ENCODE data around the gene GAB2.
A peak's percentile ranks its signal among the peaks of the same experiment; 100 is the strongest.

Gene GAB2

DNA sequence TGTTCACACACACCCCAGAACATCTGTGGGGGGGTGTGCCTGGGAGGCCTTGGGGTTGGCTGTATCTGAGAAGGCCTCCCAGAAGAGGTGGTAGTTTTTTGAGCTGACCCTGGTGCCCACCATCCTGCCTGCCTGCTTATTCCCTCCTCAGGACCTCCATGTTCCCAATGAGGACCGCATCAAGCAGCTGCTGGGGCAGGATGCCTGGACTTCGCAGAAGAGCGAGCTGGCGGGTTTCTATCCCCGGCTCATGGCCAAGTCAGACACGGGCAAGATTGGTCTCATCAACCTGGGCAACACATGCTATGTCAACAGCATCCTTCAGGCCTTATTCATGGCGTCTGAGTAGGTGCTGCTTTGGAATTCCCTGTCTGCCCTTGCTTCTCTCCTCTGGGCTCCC is 211.9 kb downstream of the GAB2 start:
- DNase-seq (ENCODE audit: low read depth) = no peak

DNA sequence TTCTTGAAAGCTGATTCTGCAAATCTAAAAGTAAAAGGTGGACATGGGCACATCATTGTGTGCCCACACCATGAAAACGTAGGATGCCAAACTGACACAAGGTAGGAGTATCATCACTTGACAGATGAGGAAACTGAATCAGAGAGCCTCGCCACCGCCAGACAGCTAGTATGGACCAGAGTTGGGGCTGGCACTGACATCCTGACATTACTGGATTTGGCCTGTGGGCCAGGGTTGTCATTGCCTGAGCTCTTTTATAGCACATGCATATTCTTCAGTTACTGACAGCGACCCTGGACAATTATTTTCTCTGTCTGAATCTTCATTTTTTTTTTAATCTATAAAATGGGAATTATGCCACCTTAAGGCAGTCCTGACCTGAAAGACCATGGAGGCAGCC is 212.4 kb downstream of the GAB2 start:
- no peak for DNase-seq (ENCODE audit: low read depth)

- DNase-seq (ENCODE audit: low read depth) = no peak
Observed at GRCh38 chr11:78203184-78203583, 214.4 kb downstream of the GAB2 start.

DNA sequence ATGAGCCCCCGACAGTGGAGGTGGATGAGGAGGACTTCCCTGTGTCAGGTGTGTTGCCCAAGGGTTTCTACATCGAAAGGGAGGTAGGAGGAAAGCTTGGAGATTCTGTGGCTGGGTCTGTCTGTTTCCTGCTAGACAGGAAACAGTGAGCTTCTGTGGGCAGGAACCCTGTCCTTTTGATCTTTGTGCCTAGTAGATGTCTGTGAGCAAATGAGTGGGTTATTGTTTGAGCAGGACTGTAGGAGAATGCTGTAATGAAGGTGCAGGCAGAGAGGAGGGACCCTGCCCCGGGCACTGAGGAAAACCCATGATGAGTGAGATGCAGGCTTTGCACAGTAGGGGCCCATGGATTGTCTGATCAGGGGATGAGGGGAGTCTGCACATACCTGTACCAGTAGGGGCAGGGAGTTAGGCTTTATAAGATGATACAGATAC is 214.9 kb downstream of the GAB2 start:
- DNase-seq (ENCODE audit: low read depth) = no peak

- no peak for DNase-seq (ENCODE audit: low read depth)
Observed at GRCh38 chr11:78201096-78201818, 216.4 kb downstream of the GAB2 start.

DNA sequence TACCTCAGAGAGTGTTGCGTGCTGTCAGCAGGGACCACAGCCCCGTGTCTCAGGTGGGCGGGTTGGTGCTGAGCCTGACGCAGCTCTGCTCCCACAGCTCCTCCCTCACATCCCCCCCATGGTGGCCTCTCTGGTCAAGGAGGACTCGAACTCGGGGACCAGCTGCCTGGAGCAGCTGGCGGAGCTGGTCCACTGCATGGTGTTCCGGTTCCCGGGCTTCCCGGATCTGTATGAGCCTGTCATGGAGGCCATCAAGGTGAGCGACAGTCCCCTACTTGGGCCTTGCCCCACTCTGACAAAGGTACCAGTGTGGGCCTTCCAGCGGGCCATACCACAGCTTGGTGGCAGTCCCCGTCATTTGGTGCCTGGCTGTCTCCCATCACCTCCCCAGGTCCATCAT is 217.1 kb downstream of the GAB2 start:
- no peak for DNase-seq (ENCODE audit: low read depth)

DNA sequence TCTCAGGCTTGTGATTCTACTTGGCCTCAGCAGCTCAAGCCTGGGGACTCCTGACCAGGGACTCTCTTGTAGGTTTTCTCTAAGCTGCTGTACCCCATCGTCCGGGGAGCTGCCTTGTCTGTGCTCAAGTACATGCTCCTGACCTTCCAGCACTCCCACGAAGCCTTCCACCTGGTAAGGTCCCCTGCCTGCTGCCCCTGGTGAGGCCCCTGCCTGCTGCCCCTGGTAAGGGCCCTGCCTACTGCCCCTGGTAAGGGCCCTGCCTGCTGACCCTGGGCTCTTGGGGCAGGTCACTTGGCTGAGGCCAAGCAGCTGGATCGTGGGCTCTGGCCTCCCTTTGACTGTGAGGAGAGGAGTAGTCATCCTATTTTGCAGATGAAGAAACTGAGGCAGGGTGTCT is 217.6 kb downstream of the GAB2 start:
- no peak for DNase-seq (ENCODE audit: low read depth)

- no peak for DNase-seq (ENCODE audit: low read depth)
Observed at GRCh38 chr11:78199653-78200015, 218.0 kb downstream of the GAB2 start.

DNA sequence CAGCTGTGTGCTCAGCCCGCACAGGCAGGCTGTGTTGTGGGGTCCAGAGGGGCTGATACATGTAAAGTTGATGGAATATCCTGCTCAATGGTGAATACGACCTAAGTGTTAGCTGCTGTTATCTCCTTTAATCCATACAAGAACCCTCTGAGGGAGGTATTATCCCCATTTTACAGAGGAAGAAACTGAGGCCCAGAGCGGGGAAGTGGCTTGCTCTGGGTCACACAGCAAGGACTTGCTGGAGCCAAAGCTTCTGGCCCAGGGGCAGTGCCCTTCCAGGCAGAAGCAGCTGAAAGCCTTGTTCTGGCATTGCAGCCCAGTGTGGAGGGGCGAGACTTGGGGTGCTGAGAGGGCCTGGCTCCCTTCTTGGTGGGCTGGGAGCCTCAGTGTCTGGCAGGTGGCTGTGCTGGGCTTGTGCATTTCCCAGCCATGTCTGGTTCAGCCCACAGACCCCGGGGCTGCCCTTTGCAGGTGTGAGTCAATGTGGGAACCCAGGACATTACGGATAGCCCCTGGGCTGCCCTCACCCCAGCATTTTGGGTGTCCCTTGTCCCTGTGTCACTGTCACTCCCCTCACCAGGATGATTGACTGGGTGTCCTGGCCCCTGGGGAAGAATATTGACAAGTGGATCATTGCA is 218.5 kb downstream of the GAB2 start:
- no peak for DNase-seq (ENCODE audit: low read depth)

DNA sequence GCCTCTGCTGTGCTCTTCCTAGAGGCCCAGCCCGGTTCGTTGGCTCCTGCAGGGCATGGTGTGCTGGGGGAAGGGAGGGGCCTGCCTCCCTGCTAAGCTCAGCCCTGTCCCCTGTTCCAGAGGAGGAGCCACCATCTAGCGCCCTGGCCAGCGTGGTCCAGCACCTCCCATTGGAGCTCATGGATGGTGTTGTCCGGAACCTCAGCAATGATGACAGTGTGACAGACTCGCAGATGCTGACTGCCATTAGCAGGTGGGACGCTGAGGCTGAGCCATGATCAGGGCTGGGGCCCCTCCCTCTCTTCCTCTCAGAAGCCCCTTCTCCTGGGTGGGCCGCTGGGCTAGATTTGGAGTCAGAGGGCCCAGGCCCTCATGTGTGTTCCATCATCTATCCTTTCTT is 219.8 kb downstream of the GAB2 start:
- DNase-seq (ENCODE audit: low read depth) = no peak

DNA sequence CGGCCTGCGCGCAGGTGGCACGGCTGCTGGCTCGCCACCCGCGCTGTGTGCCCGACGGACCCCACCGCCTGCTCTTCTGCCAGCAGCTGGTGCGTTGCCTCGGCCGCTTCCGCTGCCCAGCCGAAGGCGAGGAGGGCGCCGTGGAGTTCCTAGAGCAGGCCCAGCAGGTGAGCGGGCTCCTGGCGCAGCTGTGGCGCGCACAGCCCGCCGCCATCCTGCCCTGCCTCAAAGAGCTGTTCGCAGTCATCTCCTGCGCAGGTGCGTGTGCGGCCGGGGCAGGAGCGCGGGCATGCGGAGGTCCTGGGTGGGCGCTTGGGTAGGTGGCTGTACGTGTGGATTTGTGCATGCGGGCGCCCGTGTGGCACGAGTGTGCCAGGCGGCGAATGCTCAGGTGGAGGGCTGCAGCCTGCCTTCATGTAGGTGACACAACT is 220.9 kb downstream of the GAB2 start:
- DNase-seq (ENCODE audit: low read depth) = no peak

DNA sequence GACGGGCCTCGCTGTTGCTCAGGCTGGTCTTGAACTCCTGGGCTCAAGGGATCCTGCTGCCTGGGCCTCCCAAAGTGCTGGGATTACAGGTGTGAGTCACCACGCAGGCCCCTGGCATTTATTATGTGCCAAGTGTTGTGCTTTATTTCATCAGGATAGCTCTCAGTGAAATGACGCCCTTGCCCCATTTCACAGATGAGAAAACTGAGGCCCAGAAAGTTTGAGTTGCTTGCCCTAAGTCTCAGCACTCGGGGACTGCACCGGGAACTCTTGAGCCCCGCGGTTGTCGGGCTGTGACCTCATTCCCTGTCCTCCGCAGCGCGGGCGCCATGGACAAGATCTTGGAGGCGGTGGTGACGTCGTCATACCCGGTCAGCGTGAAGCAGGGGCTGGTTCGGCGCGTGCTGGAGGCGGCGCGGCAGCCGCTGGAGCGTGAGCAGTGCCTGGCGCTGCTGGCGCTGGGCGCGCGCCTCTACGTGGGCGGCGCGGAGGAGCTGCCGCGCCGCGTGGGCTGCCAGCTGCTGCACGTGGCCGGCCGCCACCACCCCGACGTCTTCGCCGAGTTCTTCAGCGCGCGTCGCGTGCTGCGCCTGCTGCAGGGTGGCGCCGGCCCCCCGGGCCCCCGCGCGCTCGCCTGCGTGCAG is 221.6 kb downstream of the GAB2 start:
- no peak for DNase-seq (ENCODE audit: low read depth)

DNA sequence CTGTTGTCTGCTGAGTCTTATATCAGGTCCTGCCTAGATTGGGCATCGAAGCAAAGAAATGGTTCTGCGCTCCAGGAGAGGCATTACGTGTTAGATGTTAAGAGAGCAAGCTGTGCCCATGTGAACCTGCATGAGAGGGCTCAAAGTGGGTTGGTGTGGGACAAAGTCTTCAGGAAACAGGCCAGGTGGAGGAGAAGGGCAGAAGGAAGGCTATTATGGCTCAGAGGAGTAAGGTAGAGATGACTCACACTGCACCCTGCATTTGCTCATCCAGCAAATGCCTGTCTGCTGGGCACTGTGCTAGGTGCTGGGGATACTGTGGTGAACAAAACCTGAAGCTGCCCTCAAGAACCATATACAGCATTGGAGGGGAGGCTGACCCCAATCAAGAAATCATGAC is 223.1 kb downstream of the GAB2 start:
- no peak for DNase-seq (ENCODE audit: low read depth)

- no peak for DNase-seq (ENCODE audit: low read depth)
Observed at GRCh38 chr11:78193806-78194205, 223.8 kb downstream of the GAB2 start.

DNA sequence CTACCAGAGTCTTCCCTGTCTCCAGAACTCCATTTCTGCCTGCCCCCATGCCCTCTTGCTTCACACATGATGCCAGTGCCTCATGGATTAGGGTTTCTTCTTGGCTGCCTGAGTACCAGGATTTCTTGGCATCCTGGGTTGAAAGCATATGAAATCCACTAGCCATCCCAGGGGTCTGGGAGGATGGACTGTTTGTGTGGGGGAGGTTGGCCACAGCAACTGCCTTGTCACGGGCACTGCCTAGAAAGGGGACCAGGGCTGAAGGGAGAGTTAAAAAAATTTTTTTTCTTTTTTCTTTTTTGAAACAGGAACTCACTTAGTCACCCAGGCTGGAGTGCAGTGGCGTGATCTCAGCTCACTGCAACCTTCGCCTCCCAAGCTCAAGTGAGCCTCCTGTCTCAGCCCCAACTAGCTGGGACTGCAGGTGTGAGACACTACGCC is 224.7 kb downstream of the GAB2 start:
- DNase-seq (ENCODE audit: low read depth) = no peak

DNA sequence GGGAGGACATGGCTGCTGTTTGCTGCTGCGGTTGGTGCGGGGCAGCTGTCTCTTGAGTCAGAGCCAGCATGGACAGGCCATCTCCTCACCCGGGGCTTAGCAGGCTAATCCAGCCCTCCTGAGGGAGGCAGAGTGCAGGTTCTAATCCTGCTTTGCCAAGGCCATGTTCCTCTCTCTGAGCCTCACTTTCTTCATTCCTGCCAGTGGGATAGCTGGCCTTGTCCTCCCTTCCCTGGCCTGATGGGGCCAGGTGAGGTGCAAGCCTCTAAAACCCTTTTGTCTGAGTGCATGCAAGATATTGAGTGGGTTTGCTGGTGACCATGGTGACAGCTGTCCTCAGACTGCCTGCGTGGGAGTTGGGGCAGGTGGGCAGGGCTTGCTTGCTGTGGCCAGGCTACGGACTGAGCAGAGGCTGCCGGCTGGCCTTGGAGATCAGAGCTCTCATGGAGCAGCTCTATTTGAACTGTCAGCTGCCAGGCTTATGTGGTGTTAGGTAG is 225.3 kb downstream of the GAB2 start:
- DNase-seq (ENCODE audit: low read depth) = no peak

DNA sequence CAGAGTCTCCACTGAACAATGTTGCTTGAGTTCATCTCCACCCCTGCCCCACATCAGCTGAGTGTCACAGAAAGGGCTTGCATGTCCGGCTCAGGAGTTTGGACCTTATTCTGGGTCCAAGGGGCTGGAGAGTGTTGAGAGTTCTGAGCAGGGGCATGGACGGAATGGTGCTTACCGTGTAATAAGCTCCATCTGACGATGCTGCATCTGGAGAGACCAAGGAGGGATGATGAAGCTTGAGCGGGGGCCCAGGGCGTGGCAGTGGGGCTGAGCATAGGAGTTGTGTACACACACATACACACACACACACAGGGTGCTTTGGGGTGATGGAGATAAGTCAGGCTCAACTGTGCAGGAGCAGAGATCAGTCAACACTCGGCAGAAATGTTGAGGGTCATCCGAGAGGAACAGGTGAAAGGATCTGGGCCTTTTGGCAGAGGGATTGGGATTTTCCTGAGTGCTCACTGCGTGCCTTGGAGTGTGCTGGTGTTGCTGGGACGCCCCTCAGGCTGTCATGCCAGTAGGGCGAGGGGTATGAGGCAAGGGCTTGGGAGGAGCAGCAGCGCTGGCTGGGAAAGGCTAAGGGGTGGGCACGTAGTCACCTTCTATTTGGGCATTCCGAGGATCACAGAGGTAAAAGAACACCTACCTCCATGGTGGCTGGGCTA is 226.6 kb downstream of the GAB2 start:
- DNase-seq (ENCODE audit: low read depth) = no peak

DNA sequence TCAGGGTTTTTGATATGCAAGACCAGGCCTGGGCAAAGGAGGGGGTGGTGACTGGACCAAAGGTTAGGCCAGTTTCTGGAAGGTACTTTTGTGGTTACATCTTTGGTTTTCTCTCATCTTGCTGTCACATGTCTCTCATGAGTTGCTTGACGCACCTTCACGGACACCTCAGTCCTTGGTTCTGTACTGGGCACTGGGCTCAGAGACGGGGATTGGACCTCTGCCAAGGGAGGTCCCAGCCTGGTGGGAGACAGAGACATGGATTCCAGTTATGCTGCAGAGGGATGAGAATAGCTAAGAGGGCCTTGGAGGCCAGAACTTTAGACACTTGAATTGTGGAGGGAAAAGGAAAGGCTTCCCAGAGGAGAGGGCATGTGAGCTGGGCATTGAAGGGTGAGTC is 227.2 kb downstream of the GAB2 start:
- DNase-seq (ENCODE audit: low read depth) = no peak

DNA sequence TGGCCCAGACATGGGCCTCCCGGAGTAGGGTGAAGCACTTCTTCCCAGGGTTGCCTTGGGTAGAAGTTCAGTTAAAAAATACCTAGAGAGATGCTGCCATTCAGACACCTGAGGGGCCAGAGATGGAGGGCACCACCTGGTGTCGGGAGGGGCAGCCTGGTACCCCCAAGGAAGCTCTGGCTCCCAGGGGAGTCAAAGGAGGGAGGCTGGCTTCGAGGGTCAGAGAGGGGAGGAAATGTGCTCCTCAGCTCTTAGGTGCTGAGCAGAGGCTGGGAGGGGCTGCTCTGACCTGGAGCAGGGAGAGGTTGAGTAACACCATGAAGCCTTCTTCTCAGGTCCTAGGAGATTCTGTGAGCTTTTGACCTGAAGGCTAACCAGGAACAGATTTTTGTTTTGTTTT is 227.8 kb downstream of the GAB2 start:
- no peak for DNase-seq (ENCODE audit: low read depth)

DNA sequence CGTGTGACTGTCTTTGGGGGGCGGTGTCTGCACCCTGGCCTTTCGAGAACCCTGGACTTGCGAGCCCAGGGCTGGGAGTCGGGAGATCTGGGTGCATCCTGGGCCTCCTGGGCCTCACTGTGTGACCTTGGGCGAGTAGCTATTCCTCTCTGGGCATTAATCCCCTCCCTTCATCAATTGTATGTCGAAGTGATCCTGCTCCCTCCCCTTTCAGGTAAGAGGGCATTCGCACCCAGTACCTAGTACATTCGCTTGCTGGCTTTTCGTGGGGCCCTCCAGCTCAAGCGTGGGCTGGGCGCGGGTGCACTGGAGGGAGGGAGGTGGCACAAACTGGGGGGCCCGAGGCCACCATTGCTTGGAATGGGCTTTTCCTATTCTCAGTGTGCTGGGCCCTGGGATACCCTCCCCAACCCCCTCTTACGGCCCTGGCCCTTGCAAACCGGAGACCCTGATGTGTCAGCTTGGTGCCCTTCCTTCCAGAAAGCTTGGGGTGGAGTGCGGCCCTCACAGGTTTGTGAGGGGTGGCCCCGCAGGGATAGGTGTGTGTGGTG is 228.4 kb downstream of the GAB2 start:
- no peak for DNase-seq (ENCODE audit: low read depth)

- DNase-seq (ENCODE audit: low read depth) = peak; percentile 93
Observed at GRCh38 chr11:78188286-78189173, 229.1 kb downstream of the GAB2 start, which contains the start of the genes KCTD21 and USP35. Gene KCTD21, minus strand, starts transcription at chr11:78188626. Its CDS starts 14,072 bp downstream, at chr11:78174554. Gene USP35, plus strand, starts transcription at chr11:78188919. Its CDS starts 7,327 bp downstream, at chr11:78196246.

Data from GM04504 (cell line).